Loucy (cell line): ENCODE data around the gene RCC2.

Experiments used
- H2AFZ ChIP-seq: fragments of 200-600 bp; sonication (generic); 2 replicates; pipeline ENCODE4 v1.6.0; 2016; ENCODE audit warnings: antibody characterized with exemption, mild to moderate bottlenecking, low read length, moderate library complexity
- H3F3A ChIP-seq: fragments of 200-600 bp; 2 replicates; pipeline ENCODE4 v1.6.0; 2016; ENCODE audit warnings: antibody characterized with exemption, low read depth, mild to moderate bottlenecking
- H3K27me3 ChIP-seq: fragments of 200-600 bp; sonication (generic); 2 replicates; pipeline ENCODE4 v1.6.1; 2014; ENCODE audit warnings: low read length, mild to moderate bottlenecking; ENCODE audit not compliant: insufficient read depth, poor library complexity, severe bottlenecking
- H3K36me3 ChIP-seq: fragments of 200-600 bp; sonication (generic); 2 replicates; pipeline ENCODE4 v1.6.1; 2016; ENCODE audit warnings: low read length; ENCODE audit not compliant: insufficient read depth
- H3K4me1 ChIP-seq: fragments of 200-600 bp; sonication (generic); 2 replicates; pipeline ENCODE4 v1.5.1; 2014; ENCODE audit warnings: low read length, mild to moderate bottlenecking; ENCODE audit not compliant: insufficient read depth, poor library complexity, severe bottlenecking
- H3K4me2 ChIP-seq: fragments of 200-600 bp; sonication (generic); 2 replicates; pipeline ENCODE4 v1.6.0; 2014; ENCODE audit warnings: antibody characterized with exemption, low read length, low read depth, mild to moderate bottlenecking; ENCODE audit not compliant: poor library complexity, severe bottlenecking
- H3K4me3 ChIP-seq: fragments of 200-600 bp; sonication (generic); 2 replicates; pipeline ENCODE4 v1.5.1; 2014; ENCODE audit warnings: low read length, mild to moderate bottlenecking, mixed read lengths; ENCODE audit not compliant: poor library complexity, severe bottlenecking
- H3K79me2 ChIP-seq: fragments of 200-600 bp; sonication (generic); 2 replicates; pipeline ENCODE4 v1.6.1; 2014; ENCODE audit warnings: low read length; ENCODE audit not compliant: insufficient read depth
- H3K9ac ChIP-seq: fragments of 200-600 bp; sonication (generic); 2 replicates; pipeline ENCODE4 v1.6.0; 2014; ENCODE audit warnings: mild to moderate bottlenecking, low read depth, low read length, moderate library complexity; ENCODE audit not compliant: poor library complexity, severe bottlenecking
- H3K9me2 ChIP-seq: fragments of 200-600 bp; sonication (generic); replicated peaks from 2 replicates; pipeline ENCODE4 v1.6.1; 2016; ENCODE audit warnings: low read depth, low read length, mixed read lengths
- H3K9me3 ChIP-seq: fragments of 200-600 bp; sonication (generic); 2 replicates; pipeline ENCODE4 v1.6.1; 2014; ENCODE audit warnings: mild to moderate bottlenecking, antibody characterized with exemption, low read length, low read depth; ENCODE audit not compliant: insufficient read depth
- H4K20me1 ChIP-seq: fragments of 200-600 bp; sonication (generic); 2 replicates; pipeline ENCODE4 v1.6.0; 2014; ENCODE audit warnings: antibody characterized with exemption, low read length, mild to moderate bottlenecking; ENCODE audit not compliant: insufficient read depth, poor library complexity, severe bottlenecking
- EZH2phosphoT487 ChIP-seq: fragments of 200-600 bp; IDR thresholded peaks from 2 replicates; pipeline ENCODE4 v1.6.1; 2018; ENCODE audit warnings: antibody characterized with exemption, mild to moderate bottlenecking, moderate library complexity, borderline replicate concordance
- TF ChIP-seq, protein P1 (sequence below): fragments of 200-600 bp; sonication (generic); conservative IDR thresholded peaks from 2 replicates; pipeline ENCODE4 v1.5.1; 2014; ENCODE audit warnings: mild to moderate bottlenecking, antibody characterized with exemption, low read length

The RCC2 gene

DNA sequence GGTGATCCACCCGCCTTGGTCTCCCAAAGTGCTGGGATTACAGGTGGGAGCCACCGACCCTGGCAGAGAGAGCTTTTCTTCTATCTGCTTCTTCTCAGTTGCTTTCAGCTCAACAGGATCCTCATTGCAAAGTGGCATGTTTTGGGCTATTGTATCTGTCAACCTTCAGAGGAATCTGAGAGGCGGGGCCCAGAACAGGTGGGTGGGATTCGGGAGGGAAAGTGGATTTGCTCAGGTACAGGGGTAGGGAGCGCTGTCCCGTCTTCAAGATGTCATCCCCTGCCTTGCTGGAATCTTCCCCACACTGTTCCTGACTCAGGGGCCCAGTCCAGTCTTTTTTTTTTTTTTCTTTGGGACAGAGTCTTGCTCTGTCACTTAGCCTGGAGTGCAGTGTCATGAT, 26.9 kb upstream of the RCC2 start:
- no peak overlapping the region for H3K9ac ChIP-seq
- no peaks in the 10 kb centered on the region for H3F3A ChIP-seq
- no peaks in the 10 kb centered on the region for H3K27me3 ChIP-seq
- no peak for TF ChIP-seq EZH2phosphoT487
- TF ChIP-seq, protein P1, sequence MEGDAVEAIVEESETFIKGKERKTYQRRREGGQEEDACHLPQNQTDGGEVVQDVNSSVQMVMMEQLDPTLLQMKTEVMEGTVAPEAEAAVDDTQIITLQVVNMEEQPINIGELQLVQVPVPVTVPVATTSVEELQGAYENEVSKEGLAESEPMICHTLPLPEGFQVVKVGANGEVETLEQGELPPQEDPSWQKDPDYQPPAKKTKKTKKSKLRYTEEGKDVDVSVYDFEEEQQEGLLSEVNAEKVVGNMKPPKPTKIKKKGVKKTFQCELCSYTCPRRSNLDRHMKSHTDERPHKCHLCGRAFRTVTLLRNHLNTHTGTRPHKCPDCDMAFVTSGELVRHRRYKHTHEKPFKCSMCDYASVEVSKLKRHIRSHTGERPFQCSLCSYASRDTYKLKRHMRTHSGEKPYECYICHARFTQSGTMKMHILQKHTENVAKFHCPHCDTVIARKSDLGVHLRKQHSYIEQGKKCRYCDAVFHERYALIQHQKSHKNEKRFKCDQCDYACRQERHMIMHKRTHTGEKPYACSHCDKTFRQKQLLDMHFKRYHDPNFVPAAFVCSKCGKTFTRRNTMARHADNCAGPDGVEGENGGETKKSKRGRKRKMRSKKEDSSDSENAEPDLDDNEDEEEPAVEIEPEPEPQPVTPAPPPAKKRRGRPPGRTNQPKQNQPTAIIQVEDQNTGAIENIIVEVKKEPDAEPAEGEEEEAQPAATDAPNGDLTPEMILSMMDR = no peak
- no peaks in the 10 kb centered on the region for H3K36me3 ChIP-seq
- H4K20me1 ChIP-seq = no peaks in the 10 kb centered on the region
- no peak overlapping the region for H3K4me2 ChIP-seq
- no peaks in the 10 kb centered on the region for H3K79me2 ChIP-seq
- no peaks in the 10 kb centered on the region for H3K9me2 ChIP-seq
- H3K4me3 ChIP-seq = no peak overlapping the region
- no peaks in the 10 kb centered on the region for H3K9me3 ChIP-seq
- no peak overlapping the region for H2AFZ ChIP-seq
- H3K4me1 ChIP-seq = no peaks in the 10 kb centered on the region

DNA sequence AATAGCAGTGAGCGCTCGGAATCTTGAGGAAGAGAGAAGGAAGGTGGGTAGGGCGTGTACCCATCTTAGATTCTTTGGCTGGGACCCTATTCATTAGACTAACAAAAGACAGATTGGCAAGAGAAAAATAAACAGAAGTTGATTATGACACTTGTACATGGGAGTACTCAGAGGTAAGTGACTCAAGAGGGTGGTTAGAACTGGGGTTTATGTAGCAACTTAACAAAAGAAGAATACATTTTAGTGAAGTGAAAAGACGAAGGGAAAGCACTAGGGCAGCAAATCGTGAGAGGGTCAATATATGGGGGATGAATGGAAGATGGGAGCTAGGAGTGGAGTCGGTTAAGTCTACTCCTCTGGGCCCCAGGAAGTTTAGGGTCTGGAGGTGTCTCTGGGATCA, 25.8 kb upstream of the RCC2 start:
- Histone ChIP-seq H3K4me2 (no peak overlapping the region), H3K36me3 (no peaks in the 10 kb centered on the region), H3F3A (no peaks in the 10 kb centered on the region), H3K9me3 (no peaks in the 10 kb centered on the region), H4K20me1 (no peaks in the 10 kb centered on the region), H3K27me3 (no peaks in the 10 kb centered on the region), H3K9ac (no peak overlapping the region), H2AFZ (no peak overlapping the region), H3K9me2 (no peaks in the 10 kb centered on the region), H3K79me2 (no peaks in the 10 kb centered on the region), H3K4me1 (no peaks in the 10 kb centered on the region), H3K4me3 (no peak overlapping the region)
- TF ChIP-seq, protein P1 = no peak
- no peak for TF ChIP-seq EZH2phosphoT487

DNA sequence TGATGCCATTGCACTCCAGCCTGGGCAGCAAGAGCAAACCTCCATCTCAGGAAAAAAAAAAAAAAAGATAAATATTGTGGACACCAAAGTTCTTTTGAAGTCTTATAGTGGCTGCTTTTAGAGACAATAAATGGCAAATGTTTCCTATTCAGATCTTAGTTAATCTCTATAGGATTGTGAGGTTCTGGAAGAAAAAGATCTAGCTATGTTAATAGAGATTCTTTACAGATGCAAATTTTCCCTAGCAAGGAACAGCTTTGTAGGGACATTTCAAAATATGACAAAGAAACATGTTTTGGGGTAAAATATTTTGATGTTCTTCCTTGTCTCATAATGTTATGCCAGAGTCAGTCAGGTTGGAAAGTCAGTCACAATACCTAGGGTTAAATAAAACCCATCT, 24.5 kb upstream of the RCC2 start:
- no peaks in the 10 kb centered on the region for H3K79me2 ChIP-seq
- no peak overlapping the region for H3K9ac ChIP-seq
- H3F3A ChIP-seq = no peaks in the 10 kb centered on the region
- H3K4me3 ChIP-seq = no peak overlapping the region
- no peak overlapping the region for H2AFZ ChIP-seq
- no peaks in the 10 kb centered on the region for H3K27me3 ChIP-seq
- no peak overlapping the region for H3K4me2 ChIP-seq
- H3K36me3 ChIP-seq = no peaks in the 10 kb centered on the region
- H3K9me2 ChIP-seq = no peaks in the 10 kb centered on the region
- TF ChIP-seq, protein P1 = no peak
- no peak for TF ChIP-seq EZH2phosphoT487
- no peaks in the 10 kb centered on the region for H3K9me3 ChIP-seq
- H3K4me1 ChIP-seq = no peaks in the 10 kb centered on the region
- H4K20me1 ChIP-seq = no peaks in the 10 kb centered on the region
